Progenitor cell of endocrine pancreas (in vitro differentiated cells): ENCODE data around the gene DOCK2. TPM values are rescaled to one million over a fixed set of nuclear protein-coding genes. Genes with fewer than 3 reads are reported as not detected.

Experiments
- DNase-seq: peaks from one replicate; pipeline ENCODE4 v3.0.0; 2021; ENCODE audit warnings: low spot score; ENCODE audit not compliant: unreplicated experiment
- H3K27ac Mint-ChIP-seq: 2 replicates; pipeline ENCODE4 v1.8.0; 2021; ENCODE audit warnings: mild to moderate bottlenecking, moderate library complexity, mixed read lengths
- H3K27me3 Mint-ChIP-seq: 2 replicates; pipeline ENCODE4 v1.8.0; 2021; ENCODE audit warnings: mixed read lengths
- H3K36me3 Mint-ChIP-seq: 2 replicates; pipeline ENCODE4 v1.8.0; 2022; ENCODE audit warnings: mixed read lengths; ENCODE audit not compliant: insufficient read depth
- H3K4me1 Mint-ChIP-seq: 2 replicates; pipeline ENCODE4 v1.8.0; 2021; ENCODE audit warnings: low read depth, mixed read lengths
- H3K4me3 Mint-ChIP-seq: 2 replicates; pipeline ENCODE4 v1.8.0; 2021; ENCODE audit warnings: low read depth, mild to moderate bottlenecking, moderate library complexity, mixed read lengths
- H3K9me3 Mint-ChIP-seq: 2 replicates; pipeline ENCODE4 v1.8.0; 2021; ENCODE audit warnings: low read depth, mixed read lengths
- total RNA-seq: library from RNA; stranded (reverse); gene quantifications from 2 replicates; pipeline ENCODE4 v1.2.1, GENCODE V29; 2021
- TF ChIP-seq, protein P1 (sequence below): fragments of 200-600 bp; sonication (generic); IDR thresholded peaks from one replicate; pipeline ENCODE4 v1.5.0; 2021; ENCODE audit warnings: antibody characterized with exemption, mild to moderate bottlenecking; ENCODE audit not compliant: unreplicated experiment

DOCK2 gene
- total RNA-seq, 1 donor from 2014 or later = not detected

DNA sequence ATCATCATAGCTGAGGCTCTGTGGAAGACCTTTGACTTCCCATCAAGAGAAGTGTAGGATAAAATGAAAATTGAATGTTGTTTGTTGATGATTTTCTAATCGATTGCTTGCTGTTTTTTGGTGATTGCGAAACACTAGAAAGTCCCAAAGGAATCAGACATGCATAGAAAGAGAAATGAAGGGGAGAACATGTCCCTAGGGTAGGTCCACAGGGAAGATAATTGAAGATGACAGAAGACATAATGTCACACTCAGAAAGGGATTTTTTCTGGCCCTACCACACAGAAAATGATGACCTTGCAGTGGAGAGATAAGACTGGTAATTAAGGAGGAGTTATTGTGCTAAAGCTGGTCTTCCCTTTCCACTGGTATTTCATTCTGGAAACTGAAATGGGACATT lies 280.4 kb downstream of the DOCK2 start:
- Mint-ChIP-seq H3K4me1 (no peaks in the 10 kb centered on the region), H3K9me3 (no peaks in the 10 kb centered on the region), H3K36me3 (no peaks in the 10 kb centered on the region), H3K4me3 (no peak overlapping the region), H3K27ac (no peak overlapping the region), H3K27me3 (peaks cover 8% of the 10 kb centered on the region)
- TF ChIP-seq, protein P1, sequence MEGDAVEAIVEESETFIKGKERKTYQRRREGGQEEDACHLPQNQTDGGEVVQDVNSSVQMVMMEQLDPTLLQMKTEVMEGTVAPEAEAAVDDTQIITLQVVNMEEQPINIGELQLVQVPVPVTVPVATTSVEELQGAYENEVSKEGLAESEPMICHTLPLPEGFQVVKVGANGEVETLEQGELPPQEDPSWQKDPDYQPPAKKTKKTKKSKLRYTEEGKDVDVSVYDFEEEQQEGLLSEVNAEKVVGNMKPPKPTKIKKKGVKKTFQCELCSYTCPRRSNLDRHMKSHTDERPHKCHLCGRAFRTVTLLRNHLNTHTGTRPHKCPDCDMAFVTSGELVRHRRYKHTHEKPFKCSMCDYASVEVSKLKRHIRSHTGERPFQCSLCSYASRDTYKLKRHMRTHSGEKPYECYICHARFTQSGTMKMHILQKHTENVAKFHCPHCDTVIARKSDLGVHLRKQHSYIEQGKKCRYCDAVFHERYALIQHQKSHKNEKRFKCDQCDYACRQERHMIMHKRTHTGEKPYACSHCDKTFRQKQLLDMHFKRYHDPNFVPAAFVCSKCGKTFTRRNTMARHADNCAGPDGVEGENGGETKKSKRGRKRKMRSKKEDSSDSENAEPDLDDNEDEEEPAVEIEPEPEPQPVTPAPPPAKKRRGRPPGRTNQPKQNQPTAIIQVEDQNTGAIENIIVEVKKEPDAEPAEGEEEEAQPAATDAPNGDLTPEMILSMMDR = no peak
- DNase-seq = no peak

DNA sequence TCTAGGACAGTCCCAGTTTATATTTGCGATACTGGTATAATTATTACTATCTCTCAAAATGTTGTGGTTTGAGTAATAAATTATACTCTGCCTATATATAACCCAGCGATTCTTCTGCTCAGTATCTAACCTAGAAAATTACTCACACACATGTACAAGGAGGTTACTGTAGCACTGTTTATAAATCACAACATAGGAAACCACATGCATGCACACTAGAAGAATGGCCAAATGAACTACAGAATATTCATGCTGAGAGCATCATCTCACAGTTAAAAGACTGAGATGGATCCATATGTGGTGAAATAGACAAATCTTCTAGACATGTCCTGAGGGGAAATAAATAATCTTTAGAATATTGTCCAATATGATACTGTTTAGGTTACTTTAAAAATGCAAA lies 281.2 kb downstream of the DOCK2 start:
- no peaks in the 10 kb centered on the region for H3K9me3 Mint-ChIP-seq
- no peaks in the 10 kb centered on the region for H3K4me1 Mint-ChIP-seq
- H3K27ac Mint-ChIP-seq = no peak overlapping the region
- H3K4me3 Mint-ChIP-seq = no peak overlapping the region
- H3K36me3 Mint-ChIP-seq = no peaks in the 10 kb centered on the region
- H3K27me3 Mint-ChIP-seq = peaks cover 7% of the 10 kb centered on the region
- DNase-seq = no peak
- TF ChIP-seq, protein P1 = no peak

DNA sequence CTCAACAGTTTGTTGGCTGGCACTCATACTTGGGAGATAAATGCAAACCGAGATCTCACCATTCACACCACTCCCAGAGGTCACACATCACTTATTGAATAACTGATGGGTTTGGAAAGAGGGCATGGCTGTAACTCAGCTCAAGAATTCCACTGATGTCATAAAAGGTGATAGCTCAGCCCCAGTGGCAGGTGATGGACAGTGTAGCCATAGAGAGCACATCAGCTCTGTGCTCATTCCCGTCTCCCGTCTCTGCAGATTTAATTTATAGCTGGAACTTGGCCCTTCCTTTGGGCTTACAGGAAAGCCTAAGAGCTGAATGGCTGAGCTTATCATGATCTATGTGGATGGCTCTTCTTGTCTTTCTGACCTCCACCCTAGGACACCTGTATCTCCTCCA lies 283.4 kb downstream of the DOCK2 start:
- TF ChIP-seq, protein P1 = no peak
- H3K9me3 Mint-ChIP-seq = no peaks in the 10 kb centered on the region
- no peak overlapping the region for H3K4me3 Mint-ChIP-seq
- H3K27me3 Mint-ChIP-seq = peaks cover 11% of the 10 kb centered on the region
- no peak for DNase-seq
- no peak overlapping the region for H3K27ac Mint-ChIP-seq
- H3K4me1 Mint-ChIP-seq = no peaks in the 10 kb centered on the region
- H3K36me3 Mint-ChIP-seq = no peaks in the 10 kb centered on the region

DNA sequence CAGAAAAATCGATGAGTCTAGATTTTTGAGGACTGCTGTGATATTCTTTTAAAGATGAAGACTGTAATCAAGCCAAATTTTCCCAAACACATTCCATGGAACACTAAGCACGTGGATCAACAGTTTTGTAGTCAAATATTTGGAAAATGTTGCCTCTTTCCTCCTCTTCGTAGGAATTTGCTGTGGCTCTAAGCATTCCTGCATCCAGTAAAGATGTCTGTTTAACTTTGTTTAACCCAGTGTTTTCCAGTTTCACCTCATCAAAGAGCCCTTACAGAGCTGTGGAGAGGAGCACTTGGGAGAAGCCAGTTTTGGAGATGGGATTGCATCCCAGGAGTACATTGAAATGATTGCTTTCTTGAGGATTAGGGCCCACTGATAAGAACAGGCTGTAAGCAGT lies 284.3 kb downstream of the DOCK2 start:
- no peak for DNase-seq
- Mint-ChIP-seq H3K4me1 (peaks cover 1% of the 10 kb centered on the region), H3K27ac (no peak overlapping the region), H3K36me3 (no peaks in the 10 kb centered on the region), H3K9me3 (no peaks in the 10 kb centered on the region), H3K27me3 (peaks cover 11% of the 10 kb centered on the region), H3K4me3 (no peak overlapping the region)
- TF ChIP-seq, protein P1 = no peak

DNA sequence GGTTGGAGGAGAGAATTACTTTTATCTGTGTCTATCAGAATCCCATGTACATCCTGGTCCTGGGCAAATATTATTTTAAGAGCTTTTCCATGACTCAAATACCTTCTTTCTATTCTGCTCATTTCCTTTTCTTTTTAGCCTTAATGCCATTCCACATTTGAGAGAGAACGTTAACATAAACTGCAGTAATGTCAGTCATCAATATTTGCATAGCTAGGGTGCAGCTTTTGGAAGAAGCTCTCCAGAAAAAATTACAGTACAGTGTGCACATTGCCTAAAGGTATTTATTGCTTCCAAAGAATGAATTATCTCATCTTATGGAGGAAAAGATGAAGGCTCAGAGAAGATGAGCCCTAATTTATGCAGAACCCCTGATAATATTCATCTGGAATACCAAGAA lies 284.9 kb downstream of the DOCK2 start:
- Mint-ChIP-seq H3K27me3 (peaks cover 15% of the 10 kb centered on the region), H3K4me3 (no peak overlapping the region), H3K27ac (no peak overlapping the region), H3K36me3 (no peaks in the 10 kb centered on the region), H3K9me3 (no peaks in the 10 kb centered on the region), H3K4me1 (peaks cover 2% of the 10 kb centered on the region)
- DNase-seq = no peak
- TF ChIP-seq, protein P1 = no peak
